Measurements from ENCODE around the gene ODAPH.
"Not testable (repeated sequence)": the region's sequence is repeated elsewhere in the genome, so short reads cannot be mapped to it uniquely, and the experiment has no call there.

The ODAPH gene

GRCh38 chr4:75514131-75514948, 41.5 kb upstream of the ODAPH start, which contains the start of the genes RCHY1 and THAP6:
Gene RCHY1, minus strand, starts transcription at chr4:75514403. Its CDS starts 117 bp downstream, at chr4:75514286.
Gene THAP6, plus strand, starts transcription at chr4:75514473. Its CDS starts 980 bp downstream, at chr4:75515453.
- Histone ChIP-seq H3K9me3 (no peaks in the 10 kb centered on the region), H3K4me1 (ENCODE audit: control insufficient read depth in 1 of 2, insufficient read depth in 1 of 2, low read depth in 1 of 2, low read length in 1 of 2) (peaks cover 53 to 55% of the 10 kb centered on the region in 2 experiments), H3K27me3 (no peaks in the 10 kb centered on the region), H3K36me3 (peaks cover 24% of the 10 kb centered on the region), H3K4me3 (ENCODE audit: low read depth in 1 of 2, low read length in 1 of 2) (peak within 1 kb of the TSS; percentile 77 to 95), H3K27ac (peak within 1 kb of the TSS; percentile 97)
- TF ChIP-seq, protein P1, sequence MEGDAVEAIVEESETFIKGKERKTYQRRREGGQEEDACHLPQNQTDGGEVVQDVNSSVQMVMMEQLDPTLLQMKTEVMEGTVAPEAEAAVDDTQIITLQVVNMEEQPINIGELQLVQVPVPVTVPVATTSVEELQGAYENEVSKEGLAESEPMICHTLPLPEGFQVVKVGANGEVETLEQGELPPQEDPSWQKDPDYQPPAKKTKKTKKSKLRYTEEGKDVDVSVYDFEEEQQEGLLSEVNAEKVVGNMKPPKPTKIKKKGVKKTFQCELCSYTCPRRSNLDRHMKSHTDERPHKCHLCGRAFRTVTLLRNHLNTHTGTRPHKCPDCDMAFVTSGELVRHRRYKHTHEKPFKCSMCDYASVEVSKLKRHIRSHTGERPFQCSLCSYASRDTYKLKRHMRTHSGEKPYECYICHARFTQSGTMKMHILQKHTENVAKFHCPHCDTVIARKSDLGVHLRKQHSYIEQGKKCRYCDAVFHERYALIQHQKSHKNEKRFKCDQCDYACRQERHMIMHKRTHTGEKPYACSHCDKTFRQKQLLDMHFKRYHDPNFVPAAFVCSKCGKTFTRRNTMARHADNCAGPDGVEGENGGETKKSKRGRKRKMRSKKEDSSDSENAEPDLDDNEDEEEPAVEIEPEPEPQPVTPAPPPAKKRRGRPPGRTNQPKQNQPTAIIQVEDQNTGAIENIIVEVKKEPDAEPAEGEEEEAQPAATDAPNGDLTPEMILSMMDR (IDR thresholded peaks at IDR 0.05): peak; percentile 62

DNA sequence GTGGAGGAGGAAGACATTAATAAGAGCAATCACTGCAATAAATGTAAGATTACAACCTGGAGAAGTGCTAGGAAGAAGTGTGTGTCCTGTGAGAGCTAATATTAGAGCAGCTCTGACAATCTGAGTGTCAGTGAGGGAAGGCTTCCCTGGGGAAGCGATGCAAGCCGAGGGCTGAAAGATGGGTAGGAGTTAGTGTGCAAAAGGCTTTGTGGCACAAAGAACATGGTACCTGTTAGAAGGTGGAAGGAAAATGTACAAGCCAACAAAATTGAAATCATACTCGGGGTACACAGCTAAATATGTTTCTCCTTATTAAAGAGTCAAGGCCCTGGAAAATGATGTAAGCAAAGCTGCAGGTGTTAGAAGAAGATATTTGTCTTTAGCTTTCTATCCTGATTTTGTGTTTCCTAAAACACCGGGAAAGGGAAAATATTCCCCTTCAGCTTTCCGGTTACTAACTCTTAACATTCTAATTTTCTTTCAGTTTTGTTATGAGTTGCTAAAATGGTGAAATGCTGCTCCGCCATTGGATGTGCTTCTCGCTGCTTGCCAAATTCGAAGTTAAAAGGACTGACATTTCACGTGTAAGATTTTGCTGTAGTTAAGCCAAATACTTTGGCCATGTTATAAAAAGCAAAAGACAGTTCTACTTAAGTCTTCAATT, 40.8 kb upstream of the ODAPH start:
- Histone ChIP-seq H3K4me1 (ENCODE audit: control insufficient read depth in 1 of 2, insufficient read depth in 1 of 2, low read depth in 1 of 2, low read length in 1 of 2) (peaks cover 47 to 48% of the 10 kb centered on the region in 2 experiments), H3K9me3 (no peaks in the 10 kb centered on the region), H3K27me3 (no peaks in the 10 kb centered on the region), H3K36me3 (peaks cover 24% of the 10 kb centered on the region), H3K27ac (peak overlapping the region; percentile 97), H3K4me3 (ENCODE audit: low read depth in 1 of 2, low read length in 1 of 2) (peak overlapping the region; percentile 77 to 95)
- TF ChIP-seq, protein P1 (IDR thresholded peaks at IDR 0.05): no peak

DNA sequence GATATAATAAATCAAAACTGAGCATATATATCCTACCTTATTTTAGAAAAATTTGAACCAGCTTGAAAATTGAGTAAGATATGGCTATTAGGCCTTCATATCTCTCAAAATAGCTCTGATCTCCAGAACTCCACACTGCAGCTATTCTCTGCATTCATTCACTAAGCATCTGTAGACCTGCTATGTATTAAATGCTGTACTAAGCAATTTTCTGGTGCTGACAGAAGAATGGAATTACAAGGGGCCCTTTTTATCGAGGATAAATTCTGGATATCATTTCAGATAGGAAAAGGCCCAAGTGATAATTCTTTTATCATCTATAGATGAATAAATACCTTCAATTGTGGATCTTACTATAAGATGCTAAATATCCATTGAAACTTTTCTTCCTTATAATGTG, 39.7 kb upstream of the ODAPH start:
- Histone ChIP-seq H3K4me1 (ENCODE audit: control insufficient read depth in 1 of 2, insufficient read depth in 1 of 2, low read depth in 1 of 2, low read length in 1 of 2) (peaks cover 36 to 37% of the 10 kb centered on the region in 2 experiments), H3K4me3 (ENCODE audit: low read depth in 1 of 2, low read length in 1 of 2) (no peak overlapping the region), H3K36me3 (peaks cover 24% of the 10 kb centered on the region), H3K27me3 (no peaks in the 10 kb centered on the region), H3K27ac (no peak overlapping the region), H3K9me3 (no peaks in the 10 kb centered on the region)
- TF ChIP-seq, protein P1 (IDR thresholded peaks at IDR 0.05): no peak

DNA sequence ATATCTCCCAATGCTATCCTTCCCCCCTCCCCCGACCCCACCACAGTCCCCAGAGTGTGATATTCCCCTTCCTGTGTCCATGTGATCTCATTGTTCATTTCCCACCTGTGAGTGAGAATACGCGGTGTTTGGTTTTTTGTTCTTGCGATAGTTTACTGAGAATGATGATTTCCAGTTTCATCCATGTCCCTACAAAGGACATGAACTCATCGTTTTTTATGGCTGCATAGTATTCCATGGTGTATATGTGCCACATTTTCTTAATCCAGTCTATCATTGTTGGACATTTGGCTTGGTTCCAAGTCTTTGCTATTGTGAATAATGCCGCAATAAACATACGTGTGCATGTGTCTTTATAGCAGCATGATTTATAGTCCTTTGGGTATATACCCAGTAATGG, 36.4 kb upstream of the ODAPH start:
- H3K4me3 ChIP-seq (ENCODE audit: low read depth in 1 of 2, low read length in 1 of 2); H3K9me3 ChIP-seq; H3K27me3 ChIP-seq; H3K27ac ChIP-seq: not testable (repeated sequence)
- Histone ChIP-seq H3K36me3 (peaks cover 37% of the 10 kb centered on the region), H3K4me1 (ENCODE audit: control insufficient read depth in 1 of 2, insufficient read depth in 1 of 2, low read depth in 1 of 2, low read length in 1 of 2) (peaks cover 9 to 10% of the 10 kb centered on the region in 2 experiments)

DNA sequence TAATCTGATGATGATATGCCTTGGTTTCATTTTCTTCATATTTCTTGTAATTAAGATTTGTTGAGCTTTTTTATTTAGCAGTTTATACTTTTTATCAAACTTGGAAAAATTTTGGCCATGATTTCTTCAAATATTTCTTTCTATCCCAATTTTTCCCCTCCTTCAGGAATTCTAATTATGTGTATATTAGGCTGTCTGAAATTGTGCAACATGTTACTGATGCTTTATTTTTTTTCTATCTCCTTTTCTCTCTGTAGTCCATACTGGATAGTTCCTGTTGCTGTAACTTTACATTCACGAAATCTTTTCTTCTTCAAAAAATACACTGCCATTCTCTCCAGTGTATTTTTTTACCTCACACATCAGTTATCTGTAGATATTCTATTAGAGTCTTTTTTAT, 30.8 kb upstream of the ODAPH start:
- no peak overlapping the region for H3K27ac ChIP-seq
- H3K4me3 ChIP-seq (ENCODE audit: low read depth in 1 of 2, low read length in 1 of 2): no peak overlapping the region
- no peaks in the 10 kb centered on the region for H3K4me1 ChIP-seq (ENCODE audit: control insufficient read depth in 1 of 2, insufficient read depth in 1 of 2, low read depth in 1 of 2, low read length in 1 of 2)
- peaks cover 42% of the 10 kb centered on the region for H3K36me3 ChIP-seq
- no peaks in the 10 kb centered on the region for H3K9me3 ChIP-seq
- TF ChIP-seq, protein P1 (IDR thresholded peaks at IDR 0.05): no peak
- no peaks in the 10 kb centered on the region for H3K27me3 ChIP-seq

DNA sequence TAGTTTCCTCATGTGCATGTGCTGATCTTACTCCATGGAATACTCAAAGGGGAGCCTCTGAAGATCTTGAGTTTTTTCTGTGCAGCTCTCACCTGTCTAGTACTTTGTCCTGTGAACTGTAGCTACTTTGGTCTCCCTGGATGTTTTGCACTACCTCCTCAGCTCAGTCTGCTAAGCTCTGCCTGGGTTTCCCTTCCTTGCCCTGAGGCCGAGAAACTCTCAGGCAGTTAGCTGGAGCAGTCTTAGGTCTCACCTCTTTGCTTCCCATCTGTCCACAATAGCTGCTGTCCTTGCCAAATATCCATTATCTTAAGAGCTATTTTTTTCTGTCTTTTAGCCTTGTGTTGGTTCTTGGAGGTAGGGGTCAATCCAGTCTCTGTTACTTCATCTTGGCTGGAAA, 30.0 kb upstream of the ODAPH start:
- Histone ChIP-seq H3K36me3 (peaks cover 42% of the 10 kb centered on the region), H3K27ac (no peak overlapping the region), H3K27me3 (no peaks in the 10 kb centered on the region), H3K4me3 (ENCODE audit: low read depth in 1 of 2, low read length in 1 of 2) (no peak overlapping the region), H3K4me1 (ENCODE audit: control insufficient read depth in 1 of 2, insufficient read depth in 1 of 2, low read depth in 1 of 2, low read length in 1 of 2) (no peaks in the 10 kb centered on the region), H3K9me3 (no peaks in the 10 kb centered on the region)
- TF ChIP-seq, protein P1 (IDR thresholded peaks at IDR 0.05): no peak

Data from neutrophil (primary cell).